ENCODE data around the gene POLR1G. TPM values are rescaled to one million over a fixed set of nuclear protein-coding genes. Genes with fewer than 3 reads are reported as not detected.

Gene POLR1G
- total and polyA plus RNA-seq, 9 of the 15 experiments (the other 6 are each of a cell fraction or from before 2014, with no cell fraction given) = 3.0 to 50.1 (median 27.4) TPM

DNA sequence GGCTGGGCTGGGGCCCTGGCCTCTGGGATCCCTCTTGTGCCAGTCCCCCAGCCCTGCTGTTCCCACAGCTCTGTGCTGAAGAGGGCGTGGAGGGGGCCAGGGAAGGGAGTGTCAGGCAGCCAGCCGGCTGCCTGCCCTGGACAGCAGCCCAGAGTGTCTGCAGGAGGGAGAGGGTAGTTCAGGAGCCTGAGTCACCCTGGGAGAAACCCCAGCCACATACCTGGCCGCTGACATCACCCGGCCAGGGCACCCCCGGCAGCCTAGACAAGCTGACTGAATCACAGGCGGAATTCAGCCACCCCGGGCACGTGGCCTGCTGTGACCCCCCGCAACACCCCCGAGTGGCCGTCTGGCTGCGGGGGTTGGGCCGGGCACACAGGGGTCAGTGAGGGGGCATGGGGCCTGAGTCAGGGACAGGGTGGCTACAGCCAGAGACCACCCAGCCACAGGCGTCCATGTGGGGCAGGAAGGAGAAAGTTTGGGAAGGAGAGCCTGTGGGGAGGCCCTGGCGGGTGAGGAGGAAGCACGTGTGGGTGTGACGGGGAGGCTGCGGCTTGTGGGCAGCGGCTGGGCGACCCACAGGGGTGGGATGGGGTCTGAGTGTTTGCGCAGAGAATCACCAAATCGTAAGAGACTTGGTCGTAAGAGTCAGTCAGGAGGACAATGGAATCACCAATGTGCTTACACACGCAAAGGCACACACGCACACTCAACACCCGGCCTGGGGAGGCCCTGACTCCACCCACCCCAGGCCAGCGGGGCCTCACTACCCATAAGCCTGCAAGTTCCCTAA is 49.5 kb downstream of the POLR1G start (continued):
- TF ChIP-seq, protein P1, sequence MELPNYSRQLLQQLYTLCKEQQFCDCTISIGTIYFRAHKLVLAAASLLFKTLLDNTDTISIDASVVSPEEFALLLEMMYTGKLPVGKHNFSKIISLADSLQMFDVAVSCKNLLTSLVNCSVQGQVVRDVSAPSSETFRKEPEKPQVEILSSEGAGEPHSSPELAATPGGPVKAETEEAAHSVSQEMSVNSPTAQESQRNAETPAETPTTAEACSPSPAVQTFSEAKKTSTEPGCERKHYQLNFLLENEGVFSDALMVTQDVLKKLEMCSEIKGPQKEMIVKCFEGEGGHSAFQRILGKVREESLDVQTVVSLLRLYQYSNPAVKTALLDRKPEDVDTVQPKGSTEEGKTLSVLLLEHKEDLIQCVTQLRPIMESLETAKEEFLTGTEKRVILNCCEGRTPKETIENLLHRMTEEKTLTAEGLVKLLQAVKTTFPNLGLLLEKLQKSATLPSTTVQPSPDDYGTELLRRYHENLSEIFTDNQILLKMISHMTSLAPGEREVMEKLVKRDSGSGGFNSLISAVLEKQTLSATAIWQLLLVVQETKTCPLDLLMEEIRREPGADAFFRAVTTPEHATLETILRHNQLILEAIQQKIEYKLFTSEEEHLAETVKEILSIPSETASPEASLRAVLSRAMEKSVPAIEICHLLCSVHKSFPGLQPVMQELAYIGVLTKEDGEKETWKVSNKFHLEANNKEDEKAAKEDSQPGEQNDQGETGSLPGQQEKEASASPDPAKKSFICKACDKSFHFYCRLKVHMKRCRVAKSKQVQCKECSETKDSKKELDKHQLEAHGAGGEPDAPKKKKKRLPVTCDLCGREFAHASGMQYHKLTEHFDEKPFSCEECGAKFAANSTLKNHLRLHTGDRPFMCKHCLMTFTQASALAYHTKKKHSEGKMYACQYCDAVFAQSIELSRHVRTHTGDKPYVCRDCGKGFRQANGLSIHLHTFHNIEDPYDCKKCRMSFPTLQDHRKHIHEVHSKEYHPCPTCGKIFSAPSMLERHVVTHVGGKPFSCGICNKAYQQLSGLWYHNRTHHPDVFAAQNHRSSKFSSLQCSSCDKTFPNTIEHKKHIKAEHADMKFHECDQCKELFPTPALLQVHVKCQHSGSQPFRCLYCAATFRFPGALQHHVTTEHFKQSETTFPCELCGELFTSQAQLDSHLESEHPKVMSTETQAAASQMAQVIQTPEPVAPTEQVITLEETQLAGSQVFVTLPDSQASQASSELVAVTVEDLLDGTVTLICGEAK (IDR thresholded peaks at IDR 0.05) = peak; percentile 22; the same call in 1 of the 2 replicates
- TF ChIP-seq, protein P1 (CRISPR knock-in tag; IDR thresholded peaks at IDR 0.05) = no peak
- TF ChIP-seq ZNF77 (CRISPR knock-in tag; IDR thresholded peaks at IDR 0.05) (no peak), KAT7 (CRISPR knock-in tag; IDR thresholded peaks at IDR 0.05; ENCODE audit: borderline replicate concordance) (no peak), TFAM (CRISPR knock-in tag; conservative IDR thresholded peaks at IDR 0.05) (no peak), NONO (IDR thresholded peaks at IDR 0.05; ENCODE audit: low read depth in 2 of 2, low read length in 1 of 2) (no peak), COPS2 (conservative IDR thresholded peaks at IDR 0.05) (no peak), DIDO1 (tag; IDR thresholded peaks at IDR 0.05; ENCODE audit: low read depth) (no peak), SAFB2 (IDR thresholded peaks at IDR 0.05; ENCODE audit: borderline replicate concordance, low read depth, low read length, severe bottlenecking) (no peak), EHMT2 (IDR thresholded peaks at IDR 0.05) (no peak), CSDE1 (IDR thresholded peaks at IDR 0.05) (no peak), ZFP1 (CRISPR knock-in tag; IDR thresholded peaks at IDR 0.05) (no peak), CBX3 (IDR thresholded peaks at IDR 0.05; ENCODE audit: borderline replicate concordance in 1 of 2, low read length in 2 of 2) (no peak; a peak in 1 of 3 replicates), MEF2A (IDR thresholded peaks at IDR 0.05; ENCODE audit: control insufficient read depth, low read depth, low read length) (0 out of 2 replicates have a peak, but pooled peaks have one; percentile 32), FOXJ3 (CRISPR knock-in tag; IDR thresholded peaks at IDR 0.05) (no peak)
- TF ChIP-seq, protein P2, sequence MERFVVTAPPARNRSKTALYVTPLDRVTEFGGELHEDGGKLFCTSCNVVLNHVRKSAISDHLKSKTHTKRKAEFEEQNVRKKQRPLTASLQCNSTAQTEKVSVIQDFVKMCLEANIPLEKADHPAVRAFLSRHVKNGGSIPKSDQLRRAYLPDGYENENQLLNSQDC (CRISPR knock-in tag; IDR thresholded peaks at IDR 0.05) = no peak
- TF ChIP-seq, protein P3, sequence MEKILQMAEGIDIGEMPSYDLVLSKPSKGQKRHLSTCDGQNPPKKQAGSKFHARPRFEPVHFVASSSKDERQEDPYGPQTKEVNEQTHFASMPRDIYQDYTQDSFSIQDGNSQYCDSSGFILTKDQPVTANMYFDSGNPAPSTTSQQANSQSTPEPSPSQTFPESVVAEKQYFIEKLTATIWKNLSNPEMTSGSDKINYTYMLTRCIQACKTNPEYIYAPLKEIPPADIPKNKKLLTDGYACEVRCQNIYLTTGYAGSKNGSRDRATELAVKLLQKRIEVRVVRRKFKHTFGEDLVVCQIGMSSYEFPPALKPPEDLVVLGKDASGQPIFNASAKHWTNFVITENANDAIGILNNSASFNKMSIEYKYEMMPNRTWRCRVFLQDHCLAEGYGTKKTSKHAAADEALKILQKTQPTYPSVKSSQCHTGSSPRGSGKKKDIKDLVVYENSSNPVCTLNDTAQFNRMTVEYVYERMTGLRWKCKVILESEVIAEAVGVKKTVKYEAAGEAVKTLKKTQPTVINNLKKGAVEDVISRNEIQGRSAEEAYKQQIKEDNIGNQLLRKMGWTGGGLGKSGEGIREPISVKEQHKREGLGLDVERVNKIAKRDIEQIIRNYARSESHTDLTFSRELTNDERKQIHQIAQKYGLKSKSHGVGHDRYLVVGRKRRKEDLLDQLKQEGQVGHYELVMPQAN (IDR thresholded peaks at IDR 0.05; ENCODE audit: borderline replicate concordance) = peak; percentile 75; the same call in 1 of the 2 replicates

Measured in K562 (cell line).